ENCODE results near the gene TMEM150A. TPM values are rescaled to one million over a fixed set of nuclear protein-coding genes. Genes with fewer than 3 reads are reported as not detected.
"Not testable (repeated sequence)": the region's sequence is repeated elsewhere in the genome, so short reads cannot be mapped to it uniquely, and the experiment has no call there.

TMEM150A gene
- total RNA-seq, 1 experiment from 2014 or later: 11.1 TPM

GRCh38 chr2:85577386-85578242 is 24.9 kb downstream of the TMEM150A start, which contains the start of gene VAMP8:
Gene VAMP8, plus strand, starts transcription at chr2:85577586. Its CDS starts 61 bp downstream, at chr2:85577647.
- DNase-seq (ENCODE audit: extremely low read depth, low read depth): no peak

- no peak for DNase-seq (ENCODE audit: extremely low read depth, low read depth)
These were observed 25.5 kb downstream of the TMEM150A start for GRCh38 chr2:85577063-85577385.

- DNase-seq (ENCODE audit: extremely low read depth, low read depth): no peak
These were observed 26.8 kb downstream of the TMEM150A start for GRCh38 chr2:85575739-85576138.

- DNase-seq (ENCODE audit: extremely low read depth, low read depth): no peak
These were observed 36.2 kb downstream of the TMEM150A start for GRCh38 chr2:85566265-85566664.

GRCh38 chr2:85564144-85564563 is 38.3 kb downstream of the TMEM150A start:
- DNase-seq (ENCODE audit: extremely low read depth, low read depth): no peak

GRCh38 chr2:85561280-85562212 is 41.0 kb downstream of the TMEM150A start, which contains the start of gene GGCX:
Gene GGCX, minus strand, starts transcription at chr2:85561493. Its CDS starts 65 bp downstream, at chr2:85561428.
- peak; percentile 90 for DNase-seq (ENCODE audit: extremely low read depth, low read depth)

GRCh38 chr2:85560812-85561279 is 41.7 kb downstream of the TMEM150A start:
- no peak for DNase-seq (ENCODE audit: extremely low read depth, low read depth)

GRCh38 chr2:85560403-85560726 is 42.1 kb downstream of the TMEM150A start:
- DNase-seq (ENCODE audit: extremely low read depth, low read depth): not testable (repeated sequence)

- DNase-seq (ENCODE audit: extremely low read depth, low read depth): no peak
These were observed 44.3 kb downstream of the TMEM150A start for GRCh38 chr2:85558160-85558559.

- DNase-seq (ENCODE audit: extremely low read depth, low read depth): no peak
These were observed 45.4 kb downstream of the TMEM150A start for GRCh38 chr2:85557130-85557529.

- DNase-seq (ENCODE audit: extremely low read depth, low read depth): no peak
These were observed 47.4 kb downstream of the TMEM150A start for GRCh38 chr2:85554980-85555612.

- no peak for DNase-seq (ENCODE audit: extremely low read depth, low read depth)
These were observed 49.3 kb downstream of the TMEM150A start for GRCh38 chr2:85553184-85553583.

- DNase-seq (ENCODE audit: extremely low read depth, low read depth): peak; percentile 82
These were observed 50.5 kb downstream of the TMEM150A start for GRCh38 chr2:85551698-85552678.

GRCh38 chr2:85550486-85550885 is 52.0 kb downstream of the TMEM150A start:
- DNase-seq (ENCODE audit: extremely low read depth, low read depth): no peak

- no peak for DNase-seq (ENCODE audit: extremely low read depth, low read depth)
These were observed 52.7 kb downstream of the TMEM150A start for GRCh38 chr2:85549826-85550225.

- DNase-seq (ENCODE audit: extremely low read depth, low read depth): no peak
These were observed 53.4 kb downstream of the TMEM150A start for GRCh38 chr2:85549095-85549494.

GRCh38 chr2:85548608-85548900 is 53.9 kb downstream of the TMEM150A start:
- no peak for DNase-seq (ENCODE audit: extremely low read depth, low read depth)
